SH-SY5Y (cell line): ENCODE measurements around the gene KCNK2.

Experiments
- GATA2 ChIP-seq: IDR thresholded peaks from 2 replicates; pipeline ENCODE4 v1.6.1; 2011; ENCODE audit warnings: mild to moderate bottlenecking, low read depth, low read length
- GATA3 ChIP-seq: IDR thresholded peaks from 2 replicates; pipeline ENCODE4 v1.6.1; 2011; ENCODE audit warnings: low read depth, mild to moderate bottlenecking, low read length, moderate library complexity

DNA sequence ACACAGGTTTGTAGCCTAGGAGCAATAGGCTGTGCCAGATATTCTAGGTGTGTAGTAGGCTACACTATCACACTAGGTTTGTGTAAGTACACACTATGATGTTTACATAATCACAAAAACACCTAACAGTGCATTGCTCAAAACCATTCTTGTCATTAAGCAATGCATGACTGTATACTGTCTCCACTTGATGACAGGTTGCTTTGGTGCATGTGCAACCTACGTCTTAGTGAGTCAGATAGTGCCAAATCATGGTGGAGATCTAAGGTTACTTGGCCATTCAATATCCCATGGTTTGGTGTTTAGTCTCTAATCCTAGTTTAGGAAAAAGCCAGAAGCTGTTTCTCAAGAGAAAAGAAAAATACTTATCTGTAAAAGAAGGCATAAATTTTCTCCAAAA lies 181.1 kb downstream of the KCNK2 start:
- TF ChIP-seq GATA3 (no peak), GATA2 (no peak)
